H9 (cell line): ENCODE measurements around the gene UNC13C. TPM values are rescaled to one million over a fixed set of nuclear protein-coding genes. Genes with fewer than 3 reads are reported as not detected.

Experiments used
- DNase-seq: peaks from one replicate; pipeline ENCODE4 v3.0.0-alpha.2; 2017
- H2AFZ ChIP-seq: one replicate; pipeline ENCODE4 v1.6.1; 2013; ENCODE audit warnings: mild to moderate bottlenecking, low read length, control low read depth, moderate library complexity
- H2AK5ac ChIP-seq: 2 replicates; pipeline ENCODE4 v1.6.1; 2013; ENCODE audit warnings: low read length, control low read depth, mixed read lengths; ENCODE audit not compliant: insufficient read length
- H2BK120ac ChIP-seq: one replicate; pipeline ENCODE4 v1.6.1; 2013; ENCODE audit warnings: low read depth, mild to moderate bottlenecking, low read length, control low read depth, inconsistent platforms; ENCODE audit not compliant: poor library complexity, severe bottlenecking
- H2BK12ac ChIP-seq: 2 replicates; pipeline ENCODE4 v1.6.1; 2013; ENCODE audit warnings: low read length, control low read depth, mixed read lengths, low read depth; ENCODE audit not compliant: insufficient read length
- H2BK15ac ChIP-seq: 2 replicates; pipeline ENCODE4 v1.6.1; 2013; ENCODE audit warnings: low read depth, low read length, control low read depth
- H2BK20ac ChIP-seq: one replicate; pipeline ENCODE4 v1.6.1; 2013; ENCODE audit warnings: low read depth, mild to moderate bottlenecking, low read length, control low read depth, inconsistent platforms; ENCODE audit not compliant: poor library complexity, severe bottlenecking
- H2BK5ac ChIP-seq: 2 replicates; pipeline ENCODE4 v1.6.1; 2013; ENCODE audit warnings: low read length, control low read depth, mixed read lengths; ENCODE audit not compliant: insufficient read length
- H3K14ac ChIP-seq: 2 replicates; pipeline ENCODE4 v1.6.1; 2013; ENCODE audit warnings: low read length, control low read depth; ENCODE audit not compliant: insufficient read depth
- H3K18ac ChIP-seq: 2 replicates; pipeline ENCODE4 v1.6.1; 2013; ENCODE audit warnings: low read depth, mild to moderate bottlenecking, mixed read lengths, low read length, control low read depth; ENCODE audit not compliant: insufficient read length
- H3K23ac ChIP-seq: 2 replicates; pipeline ENCODE4 v1.6.1; 2013; ENCODE audit warnings: low read length, control low read depth, mixed read lengths, low read depth; ENCODE audit not compliant: insufficient read length
- H3K23me2 ChIP-seq: 2 replicates; pipeline ENCODE4 v1.6.1; 2013; ENCODE audit warnings: low read depth, mild to moderate bottlenecking, mixed read lengths, low read length, control low read depth; ENCODE audit not compliant: insufficient read length, poor library complexity, severe bottlenecking
- H3K27ac ChIP-seq: 2 replicates; pipeline ENCODE4 v1.5.1; 2013; ENCODE audit warnings: low read length, control low read depth, mixed read lengths, low read depth; ENCODE audit not compliant: insufficient read length
- H3K27me3 ChIP-seq: 2 replicates; pipeline ENCODE4 v1.6.1; 2013; ENCODE audit warnings: low read length, control low read depth, inconsistent platforms; ENCODE audit not compliant: insufficient read depth
- H3K4ac ChIP-seq: 2 replicates; pipeline ENCODE4 v1.6.1; 2013; ENCODE audit warnings: low read depth, mild to moderate bottlenecking, control low read depth, inconsistent platforms, low read length, moderate library complexity
- H3K4me1 ChIP-seq: 2 replicates; pipeline ENCODE4 v1.6.1; 2013; ENCODE audit warnings: low read length, control low read depth, inconsistent platforms; ENCODE audit not compliant: insufficient read depth
- H3K4me2 ChIP-seq: 2 replicates; pipeline ENCODE4 v1.6.1; 2013; ENCODE audit warnings: low read length, control low read depth, mixed read lengths; ENCODE audit not compliant: insufficient read length, insufficient read depth
- H3K56ac ChIP-seq: 2 replicates; pipeline ENCODE4 v1.6.1; 2013; ENCODE audit warnings: low read depth, mild to moderate bottlenecking, mixed read lengths, low read length, control low read depth; ENCODE audit not compliant: insufficient read length
- H3K79me1 ChIP-seq: 2 replicates; pipeline ENCODE4 v1.6.1; 2013; ENCODE audit warnings: low read depth, mild to moderate bottlenecking, moderate library complexity, low read length, control low read depth, inconsistent platforms; ENCODE audit not compliant: insufficient read depth, poor library complexity, severe bottlenecking
- H3K79me2 ChIP-seq: 2 replicates; pipeline ENCODE4 v1.6.1; 2013; ENCODE audit warnings: low read length, control low read depth, inconsistent platforms; ENCODE audit not compliant: insufficient read depth
- H3K9ac ChIP-seq: 2 replicates; pipeline ENCODE4 v1.6.1; 2013; ENCODE audit warnings: low read length, control low read depth, mixed read lengths; ENCODE audit not compliant: insufficient read length; ENCODE audit errors: extremely low read depth
- H3K9me3 ChIP-seq: one replicate; pipeline ENCODE4 v1.6.1; 2013; ENCODE audit warnings: low read depth, low read length, inconsistent platforms; ENCODE audit not compliant: control insufficient read depth
- H3T11ph ChIP-seq: one replicate; pipeline ENCODE4 v1.6.1; 2013; ENCODE audit warnings: mild to moderate bottlenecking, low read length, control low read depth, inconsistent platforms
- H4K20me1 ChIP-seq: one replicate; pipeline ENCODE4 v1.6.1; 2013; ENCODE audit not compliant: control insufficient read depth, insufficient read length, insufficient read depth
- H4K5ac ChIP-seq: 2 replicates; pipeline ENCODE4 v1.6.1; 2013; ENCODE audit warnings: low read depth, mild to moderate bottlenecking, mixed read lengths, low read length, control low read depth; ENCODE audit not compliant: insufficient read length
- H4K8ac ChIP-seq: replicated peaks from 2 replicates; pipeline ENCODE4 v1.6.1; 2013; ENCODE audit warnings: low read length, control low read depth, mixed read lengths, low read depth; ENCODE audit not compliant: insufficient read length
- H4K91ac ChIP-seq: 2 replicates; pipeline ENCODE4 v1.6.1; 2013; ENCODE audit warnings: low read depth, mild to moderate bottlenecking, moderate library complexity, mixed read lengths, low read length, control low read depth; ENCODE audit not compliant: insufficient read length
- H3K27ac Mint-ChIP-seq, 3 experiments: 2 replicates in 2 of 3; 3 replicates in 1 of 3; pipeline ENCODE4 v1.8.0; 2020 to 2021; ENCODE audit warnings: mixed read lengths in 3 of 3, mild to moderate bottlenecking in 1 of 3, moderate library complexity in 1 of 3
- H3K27me3 Mint-ChIP-seq: 2 replicates; pipeline ENCODE4 v1.8.0; 2021; ENCODE audit warnings: low read depth, mild to moderate bottlenecking, moderate library complexity, mixed read lengths
- H3K36me3 Mint-ChIP-seq, 3 experiments: 2 replicates in 2 of 3; 3 replicates in 1 of 3; pipeline ENCODE4 v1.8.0; 2020 to 2021; ENCODE audit warnings: low read depth in 3 of 3, mixed read lengths in 3 of 3; ENCODE audit not compliant: insufficient read depth in 1 of 3
- H3K4me1 Mint-ChIP-seq, 2 experiments: 2 replicates each; pipeline ENCODE4 v1.8.0; 2020; ENCODE audit warnings: mixed read lengths in 2 of 2
- H3K4me3 Mint-ChIP-seq, 2 experiments: 2 replicates in 1 of 2; 3 replicates in 1 of 2; pipeline ENCODE4 v1.8.0; 2020 to 2021; ENCODE audit warnings: mild to moderate bottlenecking in 2 of 2, mixed read lengths in 2 of 2, moderate library complexity in 1 of 2
- H3K9me3 Mint-ChIP-seq, 2 experiments: 2 replicates in 1 of 2; 3 replicates in 1 of 2; pipeline ENCODE4 v1.8.0; 2020; ENCODE audit warnings: mild to moderate bottlenecking in 2 of 2, mixed read lengths in 2 of 2, moderate library complexity in 1 of 2
- CTCF ChIP-seq: fragments of 200-600 bp; sonication (generic); conservative IDR thresholded peaks from 3 replicates; pipeline ENCODE4 v1.8.0; 2021; ENCODE audit warnings: antibody characterized with exemption, mild to moderate bottlenecking
- WGBS: extraction: QIAGEN DNeasy Blood & Tissue Kit; methylation state at CpG from one replicate; pipeline ENCODE4 v1.1.7; 2013; ENCODE audit warnings: missing lambda C conversion rate, low lambda C conversion rate, mixed read lengths; ENCODE audit not compliant: insufficient read length; ENCODE audit errors: extremely low coverage; 5-methylcytosine and 5-hydroxymethylcytosine counted together
- total RNA-seq: library from RNA; stranded (reverse); gene quantifications from 2 replicates; pipeline ENCODE4 v1.2.1, GENCODE V29; 2021

The UNC13C gene
- total RNA-seq, 1 experiment from 2014 or later = 0.02 TPM

DNA sequence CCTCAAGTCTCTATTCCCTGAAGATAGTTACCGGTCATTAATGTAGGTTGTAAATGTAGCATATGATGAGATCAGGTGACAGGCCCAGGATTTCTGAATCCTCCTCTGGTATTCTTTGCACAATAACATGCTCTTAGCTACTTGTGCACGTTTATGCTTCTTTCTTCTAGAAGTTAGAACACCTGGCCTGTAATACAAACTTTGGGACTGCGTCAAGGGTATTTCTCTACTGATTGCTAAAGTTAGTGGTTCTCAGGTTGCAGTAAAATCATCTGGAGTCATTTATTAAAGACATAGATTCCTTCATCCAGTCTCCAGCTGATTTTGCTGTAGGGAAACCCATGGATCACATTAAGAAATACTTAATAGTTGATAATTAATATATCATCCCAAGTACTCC is 48.0 kb downstream of the UNC13C start:
- no peak overlapping the region for H2BK120ac ChIP-seq
- H3K4ac ChIP-seq = no peak overlapping the region
- Mint-ChIP-seq H3K4me1 (peaks cover 7% of the 10 kb centered on the region in 2 experiments), H3K27ac (no peak overlapping the region), H3K27me3 (no peaks in the 10 kb centered on the region), H3K36me3 (no peaks in the 10 kb centered on the region), H3K4me3 (no peak overlapping the region), H3K9me3 (peaks cover 0 to 3% of the 10 kb centered on the region in 2 experiments; a peak in 3 of 5 replicates)
- no peaks in the 10 kb centered on the region for H4K20me1 ChIP-seq
- H3K79me1 ChIP-seq = no peaks in the 10 kb centered on the region
- no peak overlapping the region for H3K4me2 ChIP-seq
- no peak overlapping the region for H3K9ac ChIP-seq
- no peak overlapping the region for H3K14ac ChIP-seq
- H4K5ac ChIP-seq = no peak overlapping the region
- no peak overlapping the region for H4K91ac ChIP-seq
- H3K56ac ChIP-seq = no peak overlapping the region
- H2AK5ac ChIP-seq = no peak overlapping the region
- H2AFZ ChIP-seq = no peak overlapping the region
- no peak overlapping the region for H3K27ac ChIP-seq
- H3K4me1 ChIP-seq = no peaks in the 10 kb centered on the region; the same call in 1 of the 2 replicates
- no peaks in the 10 kb centered on the region for H3K79me2 ChIP-seq
- no peaks in the 10 kb centered on the region for H3K23me2 ChIP-seq
- WGBS = no CpG with 5 or more reads among the region's 3 CpGs
- no peak overlapping the region for H3K18ac ChIP-seq
- no peaks in the 10 kb centered on the region for H3K27me3 ChIP-seq
- no peak overlapping the region for H2BK20ac ChIP-seq
- DNase-seq = no peak
- no peak overlapping the region for H3K23ac ChIP-seq
- H2BK12ac ChIP-seq = no peak overlapping the region
- H4K8ac ChIP-seq = no peak overlapping the region
- no peaks in the 10 kb centered on the region for H3K9me3 ChIP-seq
- no peak overlapping the region for H2BK5ac ChIP-seq
- no peak overlapping the region for H2BK15ac ChIP-seq
- H3T11ph ChIP-seq = no peak overlapping the region
- no peak for TF ChIP-seq CTCF
